Measurements from ENCODE around the gene SOX10. TPM values are rescaled to one million over a fixed set of nuclear protein-coding genes. Genes with fewer than 3 reads are reported as not detected.

SOX10 gene
- total RNA-seq, 1 experiment from 2014 or later = 2.4 TPM

GRCh38 chr22:37999640-38000272 lies 15.4 kb upstream of the SOX10 start:
- H4K8ac ChIP-seq (replicated peaks; ENCODE audit: insufficient read length, low read depth, low read length) = no peak overlapping the region
- H4K91ac ChIP-seq (ENCODE audit: insufficient read length, low read depth, low read length) = no peak overlapping the region
- Mint-ChIP-seq H3K27ac (peak overlapping the region in 1 of 3 experiments; percentile 64; a peak in 3 of 7 replicates), H3K36me3 (ENCODE audit: insufficient read depth in 1 of 3, low read depth in 3 of 3) (peaks cover 0 to 1% (median 0%) of the 10 kb centered on the region in 3 experiments; a peak in 1 of 7 replicates), H3K4me1 (peaks cover 19 to 42% of the 10 kb centered on the region in 2 experiments), H3K27me3 (ENCODE audit: low read depth) (peaks cover 17% of the 10 kb centered on the region), H3K9me3 (no peaks in the 10 kb centered on the region), H3K4me3 (no peak overlapping the region)
- no peak overlapping the region for H2BK5ac ChIP-seq (ENCODE audit: insufficient read length, low read length)
- no peak overlapping the region for H3K14ac ChIP-seq (ENCODE audit: insufficient read depth, low read length)
- H4K20me1 ChIP-seq (ENCODE audit: control insufficient read depth, insufficient read depth, insufficient read length) = no peaks in the 10 kb centered on the region
- H3K23ac ChIP-seq (ENCODE audit: insufficient read length, low read depth, low read length) = no peak overlapping the region
- no peak overlapping the region for H2BK120ac ChIP-seq (ENCODE audit: low read depth, low read length, poor library complexity, severe bottlenecking)
- DNase-seq = no peak
- H2AFZ ChIP-seq (ENCODE audit: low read length) = no peak overlapping the region
- no peak overlapping the region for H3T11ph ChIP-seq (ENCODE audit: low read length)
- no peak overlapping the region for H2BK12ac ChIP-seq (ENCODE audit: insufficient read length, low read depth, low read length)
- H4K5ac ChIP-seq (ENCODE audit: insufficient read length, low read depth, low read length) = no peak overlapping the region
- H3K9ac ChIP-seq (ENCODE audit: extremely low read depth, insufficient read length, low read length) = no peak overlapping the region
- no peak overlapping the region for H3K18ac ChIP-seq (ENCODE audit: insufficient read length, low read depth, low read length)
- H2BK15ac ChIP-seq (ENCODE audit: low read depth, low read length) = no peak overlapping the region
- H3K23me2 ChIP-seq (ENCODE audit: insufficient read length, low read depth, low read length, poor library complexity, severe bottlenecking) = no peaks in the 10 kb centered on the region
- no CpG with 5 or more reads among the region's 16 CpGs for WGBS (ENCODE audit: extremely low coverage, insufficient read length, low lambda C conversion rate)
- no peaks in the 10 kb centered on the region for H3K9me3 ChIP-seq (ENCODE audit: control insufficient read depth, low read depth, low read length)
- H2AK5ac ChIP-seq (ENCODE audit: insufficient read length, low read length) = no peak overlapping the region
- H3K79me1 ChIP-seq (ENCODE audit: insufficient read depth, low read depth, low read length, poor library complexity, severe bottlenecking) = no peaks in the 10 kb centered on the region
- no peaks in the 10 kb centered on the region for H3K79me2 ChIP-seq (ENCODE audit: insufficient read depth, low read length)
- H3K27ac ChIP-seq (ENCODE audit: insufficient read length, low read depth, low read length) = no peak overlapping the region
- H3K56ac ChIP-seq (ENCODE audit: insufficient read length, low read depth, low read length) = no peak overlapping the region
- TF ChIP-seq, protein P1, sequence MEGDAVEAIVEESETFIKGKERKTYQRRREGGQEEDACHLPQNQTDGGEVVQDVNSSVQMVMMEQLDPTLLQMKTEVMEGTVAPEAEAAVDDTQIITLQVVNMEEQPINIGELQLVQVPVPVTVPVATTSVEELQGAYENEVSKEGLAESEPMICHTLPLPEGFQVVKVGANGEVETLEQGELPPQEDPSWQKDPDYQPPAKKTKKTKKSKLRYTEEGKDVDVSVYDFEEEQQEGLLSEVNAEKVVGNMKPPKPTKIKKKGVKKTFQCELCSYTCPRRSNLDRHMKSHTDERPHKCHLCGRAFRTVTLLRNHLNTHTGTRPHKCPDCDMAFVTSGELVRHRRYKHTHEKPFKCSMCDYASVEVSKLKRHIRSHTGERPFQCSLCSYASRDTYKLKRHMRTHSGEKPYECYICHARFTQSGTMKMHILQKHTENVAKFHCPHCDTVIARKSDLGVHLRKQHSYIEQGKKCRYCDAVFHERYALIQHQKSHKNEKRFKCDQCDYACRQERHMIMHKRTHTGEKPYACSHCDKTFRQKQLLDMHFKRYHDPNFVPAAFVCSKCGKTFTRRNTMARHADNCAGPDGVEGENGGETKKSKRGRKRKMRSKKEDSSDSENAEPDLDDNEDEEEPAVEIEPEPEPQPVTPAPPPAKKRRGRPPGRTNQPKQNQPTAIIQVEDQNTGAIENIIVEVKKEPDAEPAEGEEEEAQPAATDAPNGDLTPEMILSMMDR (conservative IDR thresholded peaks at IDR 0.05) = no peak
- no peak overlapping the region for H3K4me2 ChIP-seq (ENCODE audit: insufficient read depth, insufficient read length, low read length)
- H3K4me1 ChIP-seq (ENCODE audit: insufficient read depth, low read length) = peaks cover 3% of the 10 kb centered on the region; the same call in 1 of the 2 replicates
- H3K4ac ChIP-seq (ENCODE audit: low read depth, low read length) = no peak overlapping the region
- H3K27me3 ChIP-seq (ENCODE audit: insufficient read depth, low read length) = no peaks in the 10 kb centered on the region
- H2BK20ac ChIP-seq (ENCODE audit: low read depth, low read length, poor library complexity, severe bottlenecking) = no peak overlapping the region

Data from H9 (cell line).